HEK293T (cell line): ENCODE results near the gene MMP24.

Experiments
- CTCF ChIA-PET: fragments of 350-600 bp; formaldehyde crosslinking; extraction: SDS; loops from one replicate; lab custom pipeline; 2021; ENCODE audit warnings: antibody characterized with exemption, inconsistent platforms; lab: Yijun Ruan, JAX
- POLR2A ChIA-PET: fragments of 350-600 bp; formaldehyde crosslinking; extraction: SDS; loops from one replicate; lab custom pipeline; 2020; ENCODE audit warnings: antibody characterized with exemption, inconsistent platforms; lab: Yijun Ruan, JAX
- DNase-seq: peaks from one replicate; pipeline ENCODE4 v3.0.0; 2012; ENCODE audit warnings: mixed read lengths; ENCODE audit errors: extremely low spot score
- ARNT ChIP-seq: fragments of 450-650 bp; IDR thresholded peaks from 2 replicates; pipeline ENCODE4 v1.6.1; 2017; ENCODE audit warnings: mild to moderate bottlenecking
- BHLHE40 ChIP-seq: fragments of 450-650 bp; IDR thresholded peaks from 2 replicates; pipeline ENCODE4 v1.6.1; 2016; ENCODE audit warnings: mild to moderate bottlenecking, moderate library complexity, borderline replicate concordance
- CTBP1 ChIP-seq: fragments of 450-650 bp; IDR thresholded peaks from 2 replicates; pipeline ENCODE4 v1.6.1; 2016; ENCODE audit warnings: borderline replicate concordance
- ELF4 ChIP-seq: fragments of 450-650 bp; IDR thresholded peaks from 2 replicates; pipeline ENCODE4 v1.6.1; 2017; ENCODE audit warnings: antibody characterized with exemption
- FOXA1 ChIP-seq: fragments of 450-650 bp; IDR thresholded peaks from 2 replicates; pipeline ENCODE4 v1.6.1; 2016; ENCODE audit warnings: mild to moderate bottlenecking
- FOXK2 ChIP-seq: fragments of 450-650 bp; IDR thresholded peaks from 2 replicates; pipeline ENCODE4 v1.6.1; 2016; ENCODE audit warnings: mild to moderate bottlenecking
- FOXM1 ChIP-seq: fragments of 450-650 bp; IDR thresholded peaks from 2 replicates; pipeline ENCODE4 v1.6.1; 2017; ENCODE audit warnings: mild to moderate bottlenecking, borderline replicate concordance
- HDGF ChIP-seq: fragments of 450-650 bp; IDR thresholded peaks from 2 replicates; pipeline ENCODE4 v1.6.1; 2017; ENCODE audit warnings: antibody characterized with exemption, borderline replicate concordance
- L3MBTL2 ChIP-seq: fragments of 450-650 bp; conservative IDR thresholded peaks from 2 replicates; pipeline ENCODE4 v1.6.1; 2016; ENCODE audit warnings: mild to moderate bottlenecking
- LEF1 ChIP-seq: fragments of 450-650 bp; IDR thresholded peaks from 2 replicates; pipeline ENCODE4 v1.6.1; 2017; ENCODE audit warnings: mild to moderate bottlenecking, borderline replicate concordance
- NFRKB ChIP-seq: fragments of 450-650 bp; IDR thresholded peaks from 2 replicates; pipeline ENCODE4 v1.6.1; 2016; ENCODE audit warnings: mild to moderate bottlenecking, moderate library complexity
- SP1 ChIP-seq: fragments of 450-650 bp; IDR thresholded peaks from 2 replicates; pipeline ENCODE4 v1.6.1; 2017
- SUZ12 ChIP-seq: fragments of 450-650 bp; IDR thresholded peaks from 2 replicates; pipeline ENCODE4 v1.6.1; 2016; ENCODE audit warnings: mild to moderate bottlenecking
- TARDBP ChIP-seq: fragments of 450-650 bp; IDR thresholded peaks from 2 replicates; pipeline ENCODE4 v1.6.1; 2016
- ZNF384 ChIP-seq: fragments of 450-650 bp; IDR thresholded peaks from 2 replicates; pipeline ENCODE4 v1.6.1; 2016
- TF ChIP-seq, protein P1 (sequence below): fragments of 450-650 bp; IDR thresholded peaks from 2 replicates; pipeline ENCODE4 v1.6.1; 2016

MMP24 gene

DNA sequence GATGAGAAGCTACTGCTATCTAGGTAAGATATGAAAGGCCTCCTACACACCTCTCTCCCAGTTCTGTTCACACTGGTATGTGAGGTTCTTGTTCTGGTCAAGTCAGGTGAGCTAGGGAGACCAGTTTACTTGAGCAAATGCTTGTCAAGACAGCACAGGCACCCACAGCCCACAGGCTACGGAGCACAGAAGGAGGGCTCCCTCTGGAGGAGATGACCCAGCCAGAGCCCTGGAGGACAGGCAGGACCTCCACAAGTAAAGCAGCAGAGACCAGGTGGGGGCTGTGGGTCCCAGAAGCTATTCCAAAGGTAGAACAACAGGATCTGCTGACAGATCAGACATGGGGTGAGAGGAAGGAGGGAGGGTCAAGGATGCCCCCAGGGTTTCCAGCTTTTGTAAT lies 38.3 kb downstream of the MMP24 start:
- CTCF ChIA-PET = interaction anchor here (1.2 to 1.4 kb wide), 2 partner anchors 118 to 120 kb away, joined by 4 to 5 read pairs; no protein-coding TSS in a partner anchor

DNA sequence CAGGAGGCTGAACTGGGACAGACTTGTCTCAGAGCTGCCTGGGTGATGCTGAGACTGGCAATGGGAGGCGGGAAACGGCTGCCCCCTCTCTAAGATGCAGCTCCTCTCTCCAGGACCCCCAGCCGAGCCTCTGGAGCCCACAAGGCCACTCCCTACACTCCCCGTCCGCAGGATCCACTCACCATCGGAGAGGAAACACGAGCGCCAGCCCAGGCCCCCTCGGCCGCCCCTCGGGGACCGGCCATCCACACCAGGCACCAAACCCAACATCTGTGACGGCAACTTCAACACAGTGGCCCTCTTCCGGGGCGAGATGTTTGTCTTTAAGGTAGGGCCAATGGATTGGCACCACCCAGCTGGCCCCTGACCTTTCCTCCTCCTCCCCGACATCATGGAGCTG lies 40.6 kb downstream of the MMP24 start:
- no peak for DNase-seq
- TF ChIP-seq LEF1 (no peak), NFRKB (no peak), ZNF384 (no peak), SP1 (no peak)
- TF ChIP-seq, protein P1, sequence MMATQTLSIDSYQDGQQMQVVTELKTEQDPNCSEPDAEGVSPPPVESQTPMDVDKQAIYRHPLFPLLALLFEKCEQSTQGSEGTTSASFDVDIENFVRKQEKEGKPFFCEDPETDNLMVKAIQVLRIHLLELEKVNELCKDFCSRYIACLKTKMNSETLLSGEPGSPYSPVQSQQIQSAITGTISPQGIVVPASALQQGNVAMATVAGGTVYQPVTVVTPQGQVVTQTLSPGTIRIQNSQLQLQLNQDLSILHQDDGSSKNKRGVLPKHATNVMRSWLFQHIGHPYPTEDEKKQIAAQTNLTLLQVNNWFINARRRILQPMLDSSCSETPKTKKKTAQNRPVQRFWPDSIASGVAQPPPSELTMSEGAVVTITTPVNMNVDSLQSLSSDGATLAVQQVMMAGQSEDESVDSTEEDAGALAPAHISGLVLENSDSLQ = no peak
- ChIA-PET POLR2A (no interaction called here), CTCF (interaction anchor here (0.6 kb wide), 1 partner anchor 257 kb away, joined by 4 read pairs; no protein-coding TSS in a partner anchor)

More for the DNA sequence above, 38.3 kb downstream of the MMP24 start:
- POLR2A ChIA-PET = no interaction called here
- TF ChIP-seq ZNF384 = no peak
- no peak for TF ChIP-seq SUZ12
- no peak for TF ChIP-seq ARNT
- no peak for TF ChIP-seq BHLHE40
- TF ChIP-seq ELF4 = no peak
- TF ChIP-seq FOXM1 = no peak
- no peak for TF ChIP-seq TARDBP
- TF ChIP-seq SP1 = no peak
- TF ChIP-seq LEF1 = no peak
- no peak for TF ChIP-seq FOXA1
- no peak for TF ChIP-seq NFRKB
- no peak for TF ChIP-seq CTBP1
- no peak for TF ChIP-seq FOXK2
- TF ChIP-seq, protein P1 = no peak
- DNase-seq = no peak

DNA sequence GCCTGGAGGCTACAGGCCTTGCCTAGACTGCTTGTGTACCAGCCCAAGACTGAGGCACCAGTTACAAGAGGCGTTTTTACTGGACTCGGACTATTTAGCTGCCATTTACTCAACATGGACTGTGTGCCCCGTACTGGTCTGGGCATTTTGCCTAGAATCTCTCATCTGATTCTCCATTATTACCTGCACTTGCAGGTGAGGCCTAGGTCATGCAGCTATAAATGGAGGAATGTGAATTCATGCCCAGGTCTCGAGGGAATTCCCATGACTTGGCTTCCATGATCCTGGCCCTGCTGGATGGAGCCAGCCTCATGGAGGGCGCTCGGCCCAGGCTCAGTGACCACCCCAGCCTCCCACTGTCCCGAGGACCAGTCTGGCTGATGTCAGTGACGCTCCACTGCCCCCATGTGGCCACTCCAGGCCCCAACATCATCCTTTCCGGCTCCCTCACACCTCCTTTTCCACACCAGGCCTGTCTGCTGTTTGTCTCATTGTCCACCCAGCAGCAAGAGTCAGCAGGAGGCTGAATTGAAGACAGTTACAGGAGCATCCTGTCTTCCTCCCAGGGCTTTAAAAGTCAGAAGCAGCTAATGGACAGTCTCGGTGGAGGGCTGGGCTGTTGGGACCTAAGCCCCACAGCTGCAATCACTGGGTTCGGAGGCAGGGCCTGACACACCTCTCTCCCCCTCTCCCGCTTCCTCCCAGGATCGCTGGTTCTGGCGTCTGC lies 42.7 kb downstream of the MMP24 start:
- TF ChIP-seq LEF1 (no peak), BHLHE40 (no peak), SUZ12 (no peak), ELF4 (no peak), FOXA1 (no peak), NFRKB (no peak), ZNF384 (no peak), FOXK2 (no peak), HDGF (no peak)
- TF ChIP-seq, protein P1 = no peak
- ChIA-PET CTCF (interaction anchor here (0.9 to 1.3 kb wide), 2 partner anchors 9 to 124 kb away, joined by 4 to 6 read pairs; partner anchors contain the start of gene MMP24OS), POLR2A (no interaction called here)
- peak; percentile 81 for DNase-seq

DNA sequence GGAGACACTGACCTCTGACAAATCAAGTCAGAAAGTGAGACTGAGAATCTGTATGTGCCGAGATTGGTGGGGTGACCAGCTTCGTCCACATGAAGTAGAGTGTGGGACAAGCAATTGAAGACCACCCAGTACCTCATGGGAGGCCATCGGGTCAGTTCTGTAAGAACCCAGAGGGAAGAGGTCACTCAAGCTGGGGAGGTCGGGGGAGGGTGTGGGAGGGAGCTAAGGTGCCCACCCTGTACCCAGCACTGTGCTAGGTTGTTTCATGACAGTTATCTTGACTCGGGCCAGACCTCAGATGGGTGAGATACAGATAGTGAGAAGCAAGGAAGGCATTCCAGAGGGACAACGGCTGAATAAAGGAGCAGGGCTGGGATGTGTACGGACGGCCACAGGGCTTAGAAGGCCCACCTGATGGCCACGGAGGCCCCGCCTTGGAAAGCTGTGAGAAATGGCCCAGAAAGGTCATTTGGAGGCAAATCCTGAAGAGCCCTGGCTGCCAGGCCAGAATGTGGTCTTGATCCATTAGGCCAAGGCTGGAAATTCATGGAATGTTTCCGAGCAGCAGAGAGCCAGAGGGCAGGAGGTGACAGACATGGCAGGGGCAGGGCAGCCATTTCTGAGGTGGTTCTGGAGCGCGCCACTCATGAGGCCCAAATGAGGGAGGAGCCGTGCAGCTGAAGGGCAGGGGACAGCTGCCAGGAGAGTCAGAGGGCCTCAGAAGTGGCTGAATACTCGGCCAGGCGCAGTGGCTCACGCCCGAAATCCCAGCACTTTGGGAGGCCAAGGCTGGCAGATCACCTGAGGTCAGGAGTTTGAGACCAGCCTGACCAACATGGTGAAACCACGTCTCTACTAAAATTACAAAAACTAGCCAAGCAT lies 43.8 kb downstream of the MMP24 start:
- ChIA-PET CTCF (interaction anchor here (0.6 to 1.3 kb wide), 3 partner anchors 8 to 167 kb away, joined by 3 to 6 read pairs (median 3); no protein-coding TSS in a partner anchor), POLR2A (no interaction called here)
- no peak for DNase-seq
- no peak for TF ChIP-seq HDGF

DNA sequence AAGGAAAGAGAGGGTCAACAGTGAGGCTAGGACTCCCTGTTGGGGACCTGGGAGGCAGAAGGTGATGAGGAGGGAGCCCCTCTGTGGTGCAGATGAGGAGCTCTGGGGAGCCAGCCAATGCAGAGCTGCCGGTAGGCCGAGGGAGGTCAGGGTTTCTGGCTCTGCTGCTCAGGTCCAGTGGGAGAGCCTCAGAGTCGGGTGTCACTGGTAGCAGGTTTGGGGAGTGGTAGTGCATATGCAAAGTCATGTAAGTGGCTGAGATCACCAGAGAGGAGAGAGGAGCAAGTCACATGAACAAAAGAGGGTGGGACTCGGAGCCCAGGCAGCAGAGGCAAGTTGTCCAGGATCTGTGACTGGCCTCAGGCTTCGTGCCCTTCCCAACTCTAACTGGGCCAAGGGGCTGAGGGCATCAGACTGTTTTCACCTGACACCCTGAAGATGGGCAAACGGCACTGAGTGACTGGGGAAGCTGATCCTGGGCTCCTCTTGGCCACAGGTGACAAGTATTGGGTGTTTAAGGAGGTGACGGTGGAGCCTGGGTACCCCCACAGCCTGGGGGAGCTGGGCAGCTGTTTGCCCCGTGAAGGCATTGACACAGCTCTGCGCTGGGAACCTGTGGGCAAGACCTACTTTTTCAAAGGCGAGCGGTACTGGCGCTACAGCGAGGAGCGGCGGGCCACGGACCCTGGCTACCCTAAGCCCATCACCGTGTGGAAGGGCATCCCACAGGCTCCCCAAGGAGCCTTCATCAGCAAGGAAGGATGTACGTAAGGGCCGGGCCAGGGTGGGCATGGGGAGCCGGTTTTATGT lies 44.8 kb downstream of the MMP24 start:
- ChIA-PET POLR2A (interaction anchor here (0.6 kb wide), 1 partner anchor 101 kb away, joined by 3 read pairs; no protein-coding TSS in a partner anchor), CTCF (no interaction called here)
- no peak for DNase-seq
- TF ChIP-seq ELF4 = no peak
- no peak for TF ChIP-seq FOXA1
- TF ChIP-seq ZNF384 = no peak
- no peak for TF ChIP-seq NFRKB
- TF ChIP-seq TARDBP = no peak
- no peak for TF ChIP-seq FOXK2
- TF ChIP-seq LEF1 = no peak
- TF ChIP-seq SUZ12 = no peak
- TF ChIP-seq FOXM1 = no peak
- TF ChIP-seq CTBP1 = no peak
- no peak for TF ChIP-seq BHLHE40

DNA sequence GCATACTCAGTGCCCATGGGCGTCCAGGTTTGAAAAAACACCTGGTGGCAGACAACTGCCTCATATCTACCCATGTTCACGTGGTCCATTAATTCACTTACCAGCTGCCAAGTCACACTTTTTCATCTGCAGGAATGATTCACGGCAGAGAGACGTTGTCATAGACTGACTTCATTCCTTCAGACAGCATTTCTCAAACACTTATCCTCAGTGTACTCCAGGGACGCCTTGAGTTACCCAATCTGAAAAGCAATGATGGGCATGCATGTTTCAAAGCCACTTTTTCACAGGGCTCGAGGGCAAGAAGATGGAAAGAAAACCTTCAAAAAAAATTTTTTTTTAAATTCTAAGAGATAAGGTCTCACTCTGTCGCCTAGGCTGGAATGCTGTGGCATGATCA lies 45.4 kb downstream of the MMP24 start:
- TF ChIP-seq SUZ12 (no peak), FOXA1 (no peak), ELF4 (no peak), ARNT (no peak), FOXK2 (no peak), HDGF (no peak), BHLHE40 (no peak), TARDBP (no peak), ZNF384 (no peak), FOXM1 (no peak), LEF1 (no peak), CTBP1 (no peak), SP1 (no peak), NFRKB (no peak), L3MBTL2 (no peak)
- TF ChIP-seq, protein P1 = no peak
- POLR2A ChIA-PET = no interaction called here
- CTCF ChIA-PET = no interaction called here

More for the DNA sequence above, 45.4 kb downstream of the MMP24 start:
- no peak for DNase-seq
